Muscle layer of colon (tissue), 2 donors: ENCODE results near the gene BFSP1.
A peak's percentile ranks its signal among the peaks of the same experiment; 100 is the strongest.

Source experiments
- H3K27ac ChIP-seq: one replicate; pipeline ENCODE4 v1.7.0; 2013; ENCODE audit warnings: low read depth, mild to moderate bottlenecking, low read length, moderate library complexity
- H3K27me3 ChIP-seq, 2 donors: one replicate each; pipeline ENCODE4 v1.7.0; 2013; ENCODE audit warnings: low read length in 2 of 2, mild to moderate bottlenecking in 2 of 2; ENCODE audit not compliant: insufficient read depth in 2 of 2, control insufficient read depth in 1 of 2
- H3K36me3 ChIP-seq: one replicate; pipeline ENCODE4 v1.7.0; 2013; ENCODE audit warnings: mild to moderate bottlenecking, low read length; ENCODE audit not compliant: insufficient read depth
- H3K4me1 ChIP-seq: one replicate; pipeline ENCODE4 v1.7.0; 2013; ENCODE audit warnings: mild to moderate bottlenecking, low read length; ENCODE audit not compliant: insufficient read depth
- H3K4me3 ChIP-seq, 2 donors: one replicate each; pipeline ENCODE4 v1.7.0; 2013; ENCODE audit warnings: low read length in 2 of 2, low read depth in 1 of 2, mild to moderate bottlenecking in 1 of 2, moderate library complexity in 1 of 2
- H3K9ac ChIP-seq: one replicate; pipeline ENCODE4 v1.7.0; 2013; ENCODE audit warnings: low read length
- H3K9me3 ChIP-seq: one replicate; pipeline ENCODE4 v1.7.0; 2013; ENCODE audit warnings: mild to moderate bottlenecking, low read length
- donor health status: abdominal sarcoma.
- donor health status: Adenocarcinoma of cecum.

BFSP1 gene

GRCh38 chr20:17515053-17515452 is 16.1 kb downstream of the BFSP1 start:
- Histone ChIP-seq H3K9me3 (no peaks in the 10 kb centered on the region), H3K27ac (no peak overlapping the region), H3K4me1 (no peaks in the 10 kb centered on the region), H3K4me3 (no peak overlapping the region), H3K36me3 (no peaks in the 10 kb centered on the region), H3K9ac (no peak overlapping the region), H3K27me3 (no peaks in the 10 kb centered on the region)

- H3K36me3 ChIP-seq, result no peaks in the 10 kb centered on the region
- H3K4me1 ChIP-seq, result no peaks in the 10 kb centered on the region
- no peaks in the 10 kb centered on the region for H3K27me3 ChIP-seq
- no peak overlapping the region for H3K9ac ChIP-seq
- no peak overlapping the region for H3K4me3 ChIP-seq
- H3K27ac ChIP-seq, result no peak overlapping the region
- no peaks in the 10 kb centered on the region for H3K9me3 ChIP-seq
Measured at GRCh38 chr20:17513939-17514338, 17.2 kb downstream of the BFSP1 start.

DNA sequence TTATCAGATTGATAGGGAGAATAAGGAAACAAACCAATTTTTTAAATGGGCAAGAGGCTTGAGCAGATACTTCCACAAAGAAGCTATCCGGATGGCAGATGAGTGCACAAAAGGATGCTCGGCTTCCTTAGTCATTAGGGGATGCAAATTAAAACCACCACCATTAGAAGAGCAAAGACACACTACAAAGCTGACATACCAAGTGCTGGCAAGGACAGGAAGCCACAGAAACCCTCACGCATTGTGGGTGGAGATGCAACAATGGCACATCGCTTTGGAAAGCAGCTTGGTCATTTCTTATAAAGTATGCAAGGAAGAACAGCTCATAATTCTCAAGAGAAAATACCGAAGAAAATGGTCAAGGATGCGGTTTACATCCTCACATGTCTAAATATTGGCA is 19.8 kb downstream of the BFSP1 start:
- no peaks in the 10 kb centered on the region for H3K9me3 ChIP-seq
- no peak overlapping the region for H3K27ac ChIP-seq
- H3K4me3 ChIP-seq, result no peak overlapping the region
- H3K9ac ChIP-seq, result no peak overlapping the region
- no peaks in the 10 kb centered on the region for H3K36me3 ChIP-seq
- H3K4me1 ChIP-seq, result no peaks in the 10 kb centered on the region
- H3K27me3 ChIP-seq, result no peaks in the 10 kb centered on the region

- Histone ChIP-seq H3K36me3 (no peaks in the 10 kb centered on the region), H3K9ac (no peak overlapping the region)
Measured at GRCh38 chr20:17510548-17510947, 20.6 kb downstream of the BFSP1 start.

GRCh38 chr20:17508756-17509155 is 22.4 kb downstream of the BFSP1 start:
- no peaks in the 10 kb centered on the region for H3K36me3 ChIP-seq
- no peak overlapping the region for H3K9ac ChIP-seq
- peaks cover 9% of the 10 kb centered on the region for H3K4me1 ChIP-seq
- H3K27ac ChIP-seq, result no peak overlapping the region
- no peak overlapping the region for H3K4me3 ChIP-seq
- H3K27me3 ChIP-seq, result no peaks in the 10 kb centered on the region
- no peaks in the 10 kb centered on the region for H3K9me3 ChIP-seq

More at GRCh38 chr20:17510548-17510947, 20.6 kb downstream of the BFSP1 start:
- no peak overlapping the region for H3K4me3 ChIP-seq
- peaks cover 2% of the 10 kb centered on the region for H3K4me1 ChIP-seq
- no peaks in the 10 kb centered on the region for H3K9me3 ChIP-seq
- no peak overlapping the region for H3K27ac ChIP-seq
- H3K27me3 ChIP-seq, result no peaks in the 10 kb centered on the region

GRCh38 chr20:17507531-17507930 is 23.6 kb downstream of the BFSP1 start:
- Histone ChIP-seq H3K4me3 (no peak overlapping the region), H3K9ac (no peak overlapping the region), H3K27me3 (no peaks in the 10 kb centered on the region), H3K4me1 (peaks cover 9% of the 10 kb centered on the region), H3K36me3 (no peaks in the 10 kb centered on the region), H3K9me3 (no peaks in the 10 kb centered on the region), H3K27ac (no peak overlapping the region)

DNA sequence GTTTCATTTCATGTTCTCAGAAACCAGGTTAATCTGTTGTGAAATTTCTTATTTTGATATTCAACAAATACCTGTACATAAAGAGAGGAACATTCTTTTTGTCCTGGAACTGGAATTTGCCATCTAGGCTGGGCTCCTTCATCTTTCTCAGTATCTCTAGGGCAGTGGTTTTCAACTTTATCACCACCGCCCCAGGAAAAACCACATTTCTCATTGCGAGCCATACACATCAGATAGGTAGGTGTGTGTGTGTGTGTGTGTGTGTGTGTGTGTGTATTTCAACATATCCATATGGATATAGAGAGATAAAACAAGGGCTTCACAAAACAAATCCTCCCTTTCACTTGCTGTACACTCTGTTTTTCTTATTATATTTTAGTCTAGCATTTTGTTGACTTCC is 24.1 kb downstream of the BFSP1 start:
- Histone ChIP-seq H3K36me3 (no peaks in the 10 kb centered on the region), H3K4me1 (peaks cover 9% of the 10 kb centered on the region), H3K27ac (no peak overlapping the region), H3K4me3 (no peak overlapping the region), H3K9me3 (no peaks in the 10 kb centered on the region), H3K27me3 (no peaks in the 10 kb centered on the region), H3K9ac (no peak overlapping the region)

- Histone ChIP-seq H3K9me3 (no peaks in the 10 kb centered on the region), H3K27ac (no peak overlapping the region), H3K36me3 (no peaks in the 10 kb centered on the region), H3K4me3 (peak overlapping the region in 1 of 2 donors; percentile 85), H3K9ac (no peak overlapping the region), H3K4me1 (peaks cover 9% of the 10 kb centered on the region), H3K27me3 (no peaks in the 10 kb centered on the region)
Measured at GRCh38 chr20:17505636-17506517, 25.3 kb downstream of the BFSP1 start.

DNA sequence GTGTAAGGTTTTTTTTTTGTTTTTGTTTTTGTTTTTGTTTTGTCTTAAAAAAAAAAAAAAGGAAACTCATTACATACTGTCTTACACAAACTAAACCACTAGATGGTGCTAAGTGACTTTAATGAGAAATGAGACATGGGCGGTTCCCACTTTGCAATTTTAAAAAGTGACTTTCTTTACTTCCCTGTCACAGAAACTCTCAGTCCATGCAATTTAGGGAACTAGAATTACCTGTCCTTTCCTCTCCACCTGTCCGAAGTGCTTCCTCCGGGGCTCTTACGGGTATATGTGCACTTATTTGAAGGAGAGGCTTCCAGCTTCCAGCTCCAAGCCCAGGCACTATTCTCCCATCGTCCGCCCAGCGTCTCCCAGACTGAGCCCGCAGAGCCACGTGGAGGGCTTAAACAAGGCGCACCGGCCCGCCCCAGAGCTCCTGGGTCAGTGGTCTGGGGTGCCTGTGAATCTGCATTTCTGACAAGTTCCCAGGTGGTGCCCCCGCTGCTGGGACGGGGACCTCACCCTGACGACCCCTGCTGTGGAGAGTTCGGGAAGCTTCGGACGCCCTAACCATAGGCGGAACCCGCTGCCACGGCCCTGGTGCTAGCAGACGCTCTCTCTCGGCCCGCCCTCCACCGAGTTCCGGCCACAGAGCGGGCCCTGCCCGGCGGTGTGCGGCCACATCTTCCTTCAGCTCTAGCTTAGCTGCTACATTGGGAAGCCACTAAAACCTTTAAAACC is 26.1 kb downstream of the BFSP1 start:
- Histone ChIP-seq H3K36me3 (no peaks in the 10 kb centered on the region), H3K9me3 (no peaks in the 10 kb centered on the region), H3K9ac (no peak overlapping the region), H3K4me1 (peaks cover 9% of the 10 kb centered on the region), H3K27me3 (no peaks in the 10 kb centered on the region), H3K27ac (peak overlapping the region; percentile 43), H3K4me3 (peak overlapping the region; percentile 24 to 85)

DNA sequence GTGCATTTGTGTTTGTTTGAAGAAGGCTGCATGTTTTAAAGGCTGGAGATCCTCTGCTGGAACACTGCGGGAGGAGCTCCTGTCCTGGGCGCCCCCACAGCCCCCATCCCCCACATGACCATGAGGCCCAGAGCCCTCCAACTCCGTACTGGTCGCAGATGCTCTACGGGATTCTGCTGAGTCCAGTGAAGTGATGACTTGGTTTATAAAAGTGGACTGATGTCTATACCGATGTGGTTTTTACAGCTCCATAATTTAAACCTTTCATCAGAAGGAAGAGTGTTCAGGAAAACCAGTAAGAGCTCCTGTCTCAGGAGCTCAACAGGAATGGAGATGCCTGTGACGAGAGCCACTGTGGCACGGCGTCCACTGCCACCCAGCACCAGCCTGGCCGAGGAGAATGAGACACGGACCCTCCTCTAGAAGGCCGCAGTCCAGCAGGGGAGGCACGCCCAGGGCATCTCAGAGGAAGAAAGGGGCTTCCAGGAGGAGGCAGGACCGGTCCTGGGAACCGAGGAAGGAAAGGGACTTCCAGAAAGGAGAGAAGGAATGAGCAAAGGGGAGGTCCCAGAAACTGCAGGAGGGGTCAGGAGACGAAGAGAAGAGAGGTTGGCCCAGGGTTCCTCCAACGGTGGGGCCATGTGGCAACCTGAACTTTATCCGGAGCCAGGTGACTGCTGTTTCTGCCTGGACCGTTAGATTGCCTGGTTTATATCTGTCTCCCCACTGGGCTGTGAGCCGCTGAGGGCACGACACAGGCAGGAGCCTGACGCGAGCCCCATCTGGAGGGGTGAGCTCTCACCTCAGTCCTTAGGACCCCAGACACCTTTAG is 26.9 kb downstream of the BFSP1 start:
- peak overlapping the region in 1 of 2 donors; percentile 85 for H3K4me3 ChIP-seq
- H3K36me3 ChIP-seq, result no peaks in the 10 kb centered on the region
- no peak overlapping the region for H3K27ac ChIP-seq
- H3K9ac ChIP-seq, result no peak overlapping the region
- H3K27me3 ChIP-seq, result no peaks in the 10 kb centered on the region
- no peaks in the 10 kb centered on the region for H3K9me3 ChIP-seq
- peaks cover 9% of the 10 kb centered on the region for H3K4me1 ChIP-seq
